Sigmoid colon (tissue), 7 donors: ENCODE results near the gene TRIL. TPM values are rescaled to one million over a fixed set of nuclear protein-coding genes. Genes with fewer than 3 reads are reported as not detected.

ENCODE experiments used
- DNase-seq: peaks from one replicate; pipeline ENCODE4 v3.0.0-alpha.2; 2019
- H3K27ac ChIP-seq, 4 donors: fragments of 200-600 bp; sonication (generic); one replicate each; pipeline ENCODE4 v1.5.1; 2016 to 2019; ENCODE audit warnings: mild to moderate bottlenecking in 1 of 4
- H3K27me3 ChIP-seq, 3 donors: fragments of 200-600 bp; sonication (generic); one replicate each; pipeline ENCODE4 v1.5.1; 2019; ENCODE audit warnings: mild to moderate bottlenecking in 1 of 3
- H3K36me3 ChIP-seq, 4 donors: fragments of 200-600 bp; sonication (generic); one replicate each; pipeline ENCODE4 v1.5.1; 2016 to 2019
- H3K4me1 ChIP-seq, 4 donors: fragments of 200-600 bp; sonication (generic); one replicate each; pipeline ENCODE4 v1.5.1; 2017 to 2019
- H3K4me3 ChIP-seq, 4 donors: fragments of 200-600 bp; sonication (generic); one replicate each; pipeline ENCODE4 v1.5.1; 2017 to 2019; ENCODE audit warnings: mild to moderate bottlenecking in 2 of 4, moderate library complexity in 1 of 4
- H3K9me3 ChIP-seq, 4 donors: fragments of 200-600 bp in 3 of 4; sonication (generic) in 3 of 4; one replicate each; pipeline versions ENCODE4 v1.5.1 to v1.6.1; 2013 to 2019
- CTCF ChIP-seq, 4 experiments: fragments of 450-650 bp in 3 of 4; fragments of 200-600 bp in 1 of 4; IDR thresholded peaks; one replicate each; pipeline ENCODE4 v1.5.1; 2016 to 2019; ENCODE audit warnings: antibody characterized with exemption in 4 of 4, mild to moderate bottlenecking in 3 of 4, moderate library complexity in 2 of 4
- EP300 ChIP-seq, 4 donors: sonication (generic); formaldehyde crosslinking; IDR thresholded peaks; one replicate each; pipeline ENCODE4 v1.6.1; 2017; ENCODE audit warnings: antibody characterized with exemption in 4 of 4
- POLR2A ChIP-seq, 2 donors: fragments of 450-650 bp; IDR thresholded peaks; one replicate each; pipeline ENCODE4 v1.6.1; 2016; ENCODE audit warnings: antibody characterized with exemption in 2 of 2, mild to moderate bottlenecking in 2 of 2, moderate library complexity in 2 of 2
- POLR2AphosphoS5 ChIP-seq, 4 donors: sonication (generic); formaldehyde crosslinking; IDR thresholded peaks; one replicate each; pipeline ENCODE4 v1.6.1; 2017; ENCODE audit warnings: antibody characterized with exemption in 4 of 4
- WGBS, 2 donors: extraction: QIAGEN DNeasy Blood & Tissue Kit; methylation state at CpG; one replicate each; pipeline ENCODE4 v1.1.7; 2013; 5-methylcytosine and 5-hydroxymethylcytosine counted together
- intact Hi-C: fragments of 100-400 bp; cut with DNase I; formaldehyde crosslinking; loops from one replicate; pipeline ENCODE4 v1.15.1; 2023
- polyA plus RNA-seq, 3 donors: library from polyadenylated mRNA; stranded (reverse); fragments of 200-250 nt; gene quantifications; one replicate each; pipeline ENCODE4 v1.2.3, GENCODE V29; 2013
- total RNA-seq, 4 donors: library from RNA; depleted of rRNA; stranded (reverse); fragments of >200 nt; gene quantifications; one replicate each; pipeline ENCODE4 v1.1.0, GENCODE V29; 2016
- donor health status: healthy with polysubstance abuse.
- donor health status: Bipolar disorder and iron deficiency.
- donor health status: healthy.

TRIL gene
- total and polyA plus RNA-seq, 7 donors: 0.66 to 7.5 (median 2.0) TPM; not detected in 2

GRCh38 chr7:28984631-28985030, 26.5 kb upstream of the TRIL start:
- Histone ChIP-seq H3K27ac (peak overlapping the region in 2 of 4 donors; percentile 51 to 56), H3K4me3 (no peak overlapping the region), H3K9me3 (no peaks in the 10 kb centered on the region), H3K36me3 (no peaks in the 10 kb centered on the region), H3K27me3 (no peaks in the 10 kb centered on the region), H3K4me1 (peaks cover 0 to 13% (median 9%) of the 10 kb centered on the region in 4 donors)
- intact Hi-C loops: no loop called here
- 63% methylated on average over 4 of the region's 4 CpGs for WGBS, 2 donors
- DNase-seq: peak; percentile 77
- TF ChIP-seq POLR2A (IDR thresholded peaks at IDR 0.05): no peak
- peak in 2 of 4 donors; percentile 26 to 42 for TF ChIP-seq POLR2AphosphoS5 (IDR thresholded peaks at IDR 0.05)
- no peak for TF ChIP-seq CTCF (IDR thresholded peaks at IDR 0.05)
- no peak for TF ChIP-seq EP300 (IDR thresholded peaks at IDR 0.05)

GRCh38 chr7:28984217-28984616, 26.1 kb upstream of the TRIL start:
- Histone ChIP-seq H3K27ac (peak overlapping the region in 1 of 4 donors; percentile 56), H3K4me3 (no peak overlapping the region), H3K27me3 (no peaks in the 10 kb centered on the region), H3K36me3 (no peaks in the 10 kb centered on the region), H3K4me1 (peaks cover 0 to 13% (median 9%) of the 10 kb centered on the region in 4 donors), H3K9me3 (no peaks in the 10 kb centered on the region)
- TF ChIP-seq EP300 (IDR thresholded peaks at IDR 0.05): no peak
- TF ChIP-seq POLR2A (IDR thresholded peaks at IDR 0.05): no peak
- TF ChIP-seq POLR2AphosphoS5 (IDR thresholded peaks at IDR 0.05): no peak
- no peak for TF ChIP-seq CTCF (IDR thresholded peaks at IDR 0.05)
- no peak for DNase-seq
- intact Hi-C loops: no loop called here

GRCh38 chr7:28983396-28984190, 25.5 kb upstream of the TRIL start:
- intact Hi-C loops: no loop called here

GRCh38 chr7:28981161-28981465, 23.0 kb upstream of the TRIL start:
- Histone ChIP-seq H3K27ac (no peak overlapping the region), H3K9me3 (no peaks in the 10 kb centered on the region), H3K4me1 (peaks cover 0 to 13% (median 9%) of the 10 kb centered on the region in 4 donors), H3K27me3 (no peaks in the 10 kb centered on the region), H3K36me3 (no peaks in the 10 kb centered on the region), H3K4me3 (no peak overlapping the region)
- TF ChIP-seq POLR2A (IDR thresholded peaks at IDR 0.05) (no peak), POLR2AphosphoS5 (IDR thresholded peaks at IDR 0.05) (no peak), EP300 (IDR thresholded peaks at IDR 0.05) (no peak)
- WGBS, 2 donors: 73 to 83% methylated on average over 4 of the region's 4 CpGs
- intact Hi-C loops: no loop called here
- no peak for DNase-seq

More at GRCh38 chr7:28983396-28984190, 25.5 kb upstream of the TRIL start:
- Histone ChIP-seq H3K27ac (peak overlapping the region in 1 of 4 donors; percentile 56), H3K27me3 (no peaks in the 10 kb centered on the region), H3K4me3 (no peak overlapping the region), H3K9me3 (no peaks in the 10 kb centered on the region), H3K36me3 (no peaks in the 10 kb centered on the region), H3K4me1 (peaks cover 0 to 13% (median 9%) of the 10 kb centered on the region in 4 donors)
- no peak for DNase-seq
- WGBS, 2 donors: 86 to 97% methylated on average over 4 of the region's 4 CpGs
- TF ChIP-seq EP300 (IDR thresholded peaks at IDR 0.05): no peak
- TF ChIP-seq POLR2AphosphoS5 (IDR thresholded peaks at IDR 0.05): no peak
- no peak for TF ChIP-seq POLR2A (IDR thresholded peaks at IDR 0.05)
- no peak for TF ChIP-seq CTCF (IDR thresholded peaks at IDR 0.05)

GRCh38 chr7:28980451-28981160, 22.5 kb upstream of the TRIL start:
- H3K4me1 ChIP-seq: peaks cover 0 to 13% (median 9%) of the 10 kb centered on the region in 4 donors
- no peaks in the 10 kb centered on the region for H3K27me3 ChIP-seq
- WGBS, 2 donors: 81 to 89% methylated on average over 8 of the region's 8 CpGs
- no peak overlapping the region for H3K27ac ChIP-seq
- H3K9me3 ChIP-seq: no peaks in the 10 kb centered on the region
- H3K4me3 ChIP-seq: no peak overlapping the region
- DNase-seq: no peak
- H3K36me3 ChIP-seq: no peaks in the 10 kb centered on the region
- TF ChIP-seq POLR2AphosphoS5 (IDR thresholded peaks at IDR 0.05) (no peak), EP300 (IDR thresholded peaks at IDR 0.05) (no peak), POLR2A (IDR thresholded peaks at IDR 0.05) (no peak), CTCF (IDR thresholded peaks at IDR 0.05) (no peak)
- intact Hi-C loops: no loop called here
